ENCODE results near the gene MEGF10.

Gene MEGF10

DNA sequence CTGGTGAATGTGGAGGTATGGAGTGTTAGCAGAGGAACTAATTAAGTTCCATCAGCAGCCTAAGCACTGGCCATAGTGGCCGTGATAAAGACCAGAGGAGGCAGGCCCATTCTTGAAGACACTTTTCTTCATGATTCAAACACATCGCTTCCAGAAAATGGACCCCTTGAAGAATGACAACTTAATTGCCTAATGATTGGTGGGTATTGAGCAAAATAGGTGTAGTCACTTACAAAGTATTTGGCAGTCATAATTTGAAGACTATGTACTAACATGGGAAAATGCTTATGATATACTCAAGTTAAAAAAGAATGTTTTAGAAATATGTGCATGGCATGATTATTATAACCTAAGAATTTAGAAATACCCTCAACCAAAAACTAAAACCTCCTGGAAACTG lies 44.8 kb downstream of the MEGF10 start:
- no peak overlapping the region for H3K27ac ChIP-seq
- ChIA-PET POLR2A (ENCODE audit: low non-redundant PET) (no interaction called here), CTCF (no interaction called here)
- DNase-seq (ENCODE audit: low spot score): no peak
- TF ChIP-seq, protein P1, sequence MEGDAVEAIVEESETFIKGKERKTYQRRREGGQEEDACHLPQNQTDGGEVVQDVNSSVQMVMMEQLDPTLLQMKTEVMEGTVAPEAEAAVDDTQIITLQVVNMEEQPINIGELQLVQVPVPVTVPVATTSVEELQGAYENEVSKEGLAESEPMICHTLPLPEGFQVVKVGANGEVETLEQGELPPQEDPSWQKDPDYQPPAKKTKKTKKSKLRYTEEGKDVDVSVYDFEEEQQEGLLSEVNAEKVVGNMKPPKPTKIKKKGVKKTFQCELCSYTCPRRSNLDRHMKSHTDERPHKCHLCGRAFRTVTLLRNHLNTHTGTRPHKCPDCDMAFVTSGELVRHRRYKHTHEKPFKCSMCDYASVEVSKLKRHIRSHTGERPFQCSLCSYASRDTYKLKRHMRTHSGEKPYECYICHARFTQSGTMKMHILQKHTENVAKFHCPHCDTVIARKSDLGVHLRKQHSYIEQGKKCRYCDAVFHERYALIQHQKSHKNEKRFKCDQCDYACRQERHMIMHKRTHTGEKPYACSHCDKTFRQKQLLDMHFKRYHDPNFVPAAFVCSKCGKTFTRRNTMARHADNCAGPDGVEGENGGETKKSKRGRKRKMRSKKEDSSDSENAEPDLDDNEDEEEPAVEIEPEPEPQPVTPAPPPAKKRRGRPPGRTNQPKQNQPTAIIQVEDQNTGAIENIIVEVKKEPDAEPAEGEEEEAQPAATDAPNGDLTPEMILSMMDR (conservative IDR thresholded peaks at IDR 0.05; ENCODE audit: low read depth): no peak

GRCh38 chr5:127337876-127338275 lies 47.3 kb downstream of the MEGF10 start:
- CTCF ChIA-PET: interaction anchor here (0.6 to 1.0 kb wide), 2 partner anchors 19 to 400 kb away, joined by 3 to 4 read pairs; no protein-coding TSS in a partner anchor
- POLR2A ChIA-PET (ENCODE audit: low non-redundant PET): no interaction called here
- TF ChIP-seq, protein P1 (conservative IDR thresholded peaks at IDR 0.05; ENCODE audit: low read depth): no peak
- H3K27ac ChIP-seq: no peak overlapping the region
- no peak for DNase-seq (ENCODE audit: low spot score)

DNA sequence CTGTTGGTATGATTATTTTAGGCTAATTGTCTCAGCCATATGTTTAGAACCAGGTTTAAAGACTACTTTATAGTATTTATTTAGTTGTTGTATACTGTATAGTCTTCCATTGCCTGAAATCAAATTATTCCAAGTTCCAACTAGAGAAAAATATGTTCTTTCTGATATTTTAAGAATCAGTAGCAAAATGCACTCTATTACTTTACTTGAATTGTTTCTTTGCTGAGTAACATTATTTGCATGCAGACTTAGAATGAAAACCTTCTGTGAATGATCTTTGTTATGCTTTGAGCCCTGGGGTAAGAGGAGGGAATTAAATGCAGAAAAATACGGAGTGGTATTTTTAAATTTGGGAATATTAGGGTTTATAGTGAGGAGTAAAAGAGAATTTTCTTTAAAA lies 47.9 kb downstream of the MEGF10 start:
- H3K27ac ChIP-seq: no peak overlapping the region
- TF ChIP-seq, protein P1 (conservative IDR thresholded peaks at IDR 0.05; ENCODE audit: low read depth): no peak
- no peak for DNase-seq (ENCODE audit: low spot score)
- CTCF ChIA-PET: interaction anchor here (1.0 kb wide), 1 partner anchor 19 kb away, joined by 4 read pairs; no protein-coding TSS in a partner anchor
- POLR2A ChIA-PET (ENCODE audit: low non-redundant PET): no interaction called here

DNA sequence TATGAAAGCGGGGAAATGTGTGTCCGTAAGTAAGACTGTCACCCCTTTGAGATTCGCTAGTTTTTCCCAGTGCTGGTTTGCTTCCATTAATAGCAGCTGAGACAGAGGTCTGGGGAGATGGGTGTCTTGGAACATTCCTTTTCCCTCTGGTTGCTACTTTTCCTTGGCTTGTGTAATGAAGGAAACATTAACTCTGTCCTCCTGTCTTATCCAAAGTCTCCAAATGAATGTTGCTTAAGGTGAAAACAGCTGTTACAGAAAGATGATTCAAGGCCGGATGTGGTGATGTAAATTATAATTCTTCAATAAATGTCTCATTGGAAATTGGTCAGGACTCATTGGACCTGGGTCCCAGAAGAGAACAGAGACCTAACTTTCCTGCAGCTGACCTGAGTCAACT lies 50.0 kb downstream of the MEGF10 start:
- TF ChIP-seq, protein P1 (conservative IDR thresholded peaks at IDR 0.05; ENCODE audit: low read depth): no peak
- H3K27ac ChIP-seq: no peak overlapping the region
- DNase-seq (ENCODE audit: low spot score): no peak
- CTCF ChIA-PET: no interaction called here
- POLR2A ChIA-PET (ENCODE audit: low non-redundant PET): no interaction called here

- TF ChIP-seq, protein P1 (conservative IDR thresholded peaks at IDR 0.05; ENCODE audit: low read depth): no peak
- H3K27ac ChIP-seq: no peak overlapping the region
- CTCF ChIA-PET: no interaction called here
- DNase-seq (ENCODE audit: low spot score): no peak
- POLR2A ChIA-PET (ENCODE audit: low non-redundant PET): no interaction called here
Measured at GRCh38 chr5:127342364-127342763, 51.8 kb downstream of the MEGF10 start.

- TF ChIP-seq, protein P1 (conservative IDR thresholded peaks at IDR 0.05; ENCODE audit: low read depth): no peak
- ChIA-PET POLR2A (ENCODE audit: low non-redundant PET) (no interaction called here), CTCF (interaction anchor here (0.6 kb wide), 1 partner anchor 161 kb away, joined by 3 read pairs; no protein-coding TSS in a partner anchor)
- no peak for DNase-seq (ENCODE audit: low spot score)
- H3K27ac ChIP-seq: no peak overlapping the region
Measured at GRCh38 chr5:127343313-127343712, 52.7 kb downstream of the MEGF10 start.

DNA sequence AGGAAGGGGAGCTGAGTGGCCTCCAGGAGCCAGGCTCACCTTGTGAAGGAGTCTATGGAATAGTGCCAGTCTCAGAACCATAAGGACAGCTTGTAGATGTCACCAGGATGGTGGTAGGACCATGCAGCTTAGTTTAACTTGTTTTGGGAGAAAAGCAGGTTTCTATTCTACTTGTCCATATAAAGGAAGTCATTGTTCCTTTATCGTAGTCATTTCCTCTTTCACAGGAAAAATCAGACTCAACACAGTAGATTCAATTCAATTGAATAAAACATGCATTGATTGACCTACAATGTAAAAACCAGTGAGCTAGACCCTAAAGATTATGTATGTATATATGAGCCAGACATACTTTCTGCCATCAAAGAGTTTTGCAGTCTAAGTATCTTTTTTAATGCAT lies 53.3 kb downstream of the MEGF10 start:
- no peak for DNase-seq (ENCODE audit: low spot score)
- ChIA-PET POLR2A (ENCODE audit: low non-redundant PET) (no interaction called here), CTCF (interaction anchor here (0.6 to 0.7 kb wide), 2 partner anchors 118 to 162 kb away, joined by 3 read pairs; no protein-coding TSS in a partner anchor)
- H3K27ac ChIP-seq: no peak overlapping the region
- TF ChIP-seq, protein P1 (conservative IDR thresholded peaks at IDR 0.05; ENCODE audit: low read depth): no peak
